Activated CD4-positive, CD25-positive, alpha-beta regulatory T cell treated with anti-CD3 and anti-CD28 coated beads, Interleukin-2, amount 50 U/mL, for 16 hours (primary cell): Measurements from ENCODE around the gene GSDMA.
"Not testable (repeated sequence)": the region's sequence is repeated elsewhere in the genome, so short reads cannot be mapped to it uniquely, and the experiment has no call there.

Source experiments
- DNase-seq: peaks from one replicate; pipeline ENCODE4 v3.0.0-alpha.2; 2020; ENCODE audit warnings: low read depth, low spot score

GSDMA gene

DNA sequence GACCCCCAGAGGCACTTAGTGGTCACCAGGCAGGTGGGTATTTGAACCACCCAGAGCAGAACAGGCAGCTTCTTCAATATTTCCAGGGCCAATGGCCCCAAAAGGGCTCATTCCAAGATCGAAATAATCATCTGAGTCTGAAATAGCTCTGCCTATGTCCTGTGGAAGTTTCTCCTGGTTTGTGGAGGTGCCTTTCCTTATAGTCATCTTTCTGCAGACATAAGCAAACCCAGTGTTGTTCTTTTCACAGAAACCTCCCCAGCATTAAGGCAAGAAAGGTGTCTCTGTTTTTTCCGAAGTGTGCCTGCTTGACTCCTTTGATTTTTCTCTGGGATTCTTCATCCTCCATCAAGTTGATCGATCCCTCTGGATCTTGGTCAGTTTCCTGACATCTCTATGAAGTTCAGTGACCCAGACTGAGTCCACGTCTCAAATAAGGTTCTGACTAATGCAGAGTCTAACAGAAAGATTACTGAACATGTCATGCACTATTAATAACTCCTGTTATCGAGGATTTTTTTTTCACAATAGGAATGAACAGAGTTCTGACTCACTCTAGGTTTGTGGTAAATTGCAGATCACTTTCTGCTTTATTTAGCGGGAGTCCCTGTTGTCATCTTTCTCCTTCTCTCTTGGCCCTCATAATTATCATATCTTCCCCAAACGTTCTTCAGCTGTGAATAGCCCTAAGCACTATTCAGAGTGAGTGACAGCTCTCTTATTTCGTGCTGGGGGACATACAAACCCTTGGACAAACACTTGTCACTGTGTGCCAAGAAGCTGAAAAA, 33.8 kb upstream of the GSDMA start:
- no peak for DNase-seq

DNA sequence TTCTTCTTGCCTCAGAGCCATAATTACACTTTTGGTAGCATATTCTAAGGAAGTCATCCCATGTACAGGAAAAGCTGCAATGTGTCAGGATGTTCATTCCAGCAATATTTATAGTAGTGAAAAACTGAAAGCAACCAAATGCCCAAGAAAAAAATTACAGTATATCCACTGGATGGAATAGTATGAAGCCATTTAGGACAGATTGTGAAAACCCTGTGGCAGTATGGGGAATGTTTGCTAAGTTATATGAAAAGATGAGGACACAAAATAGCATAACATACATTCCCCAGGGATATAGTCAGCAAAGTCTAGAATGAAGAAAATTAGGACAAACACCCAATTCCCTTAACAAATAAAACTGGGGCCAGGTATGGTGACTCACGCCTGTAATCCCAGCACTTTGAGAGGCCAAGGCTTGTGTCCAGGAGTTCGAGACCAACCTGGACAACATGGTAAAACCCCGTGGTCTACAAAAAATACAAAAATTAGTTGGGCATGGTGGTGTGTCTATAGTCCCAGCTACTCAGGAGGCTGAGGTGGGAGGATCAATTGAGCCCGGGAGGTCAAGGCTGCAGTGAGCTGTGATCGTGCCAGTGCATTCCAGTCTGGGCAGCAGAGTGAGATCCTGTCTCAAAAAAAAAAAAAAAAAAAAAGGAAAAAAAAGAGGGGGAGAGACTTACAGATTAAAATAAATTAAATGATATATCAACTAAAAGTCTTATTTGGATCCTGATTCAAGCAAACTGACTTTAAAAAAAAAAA, 33.0 kb upstream of the GSDMA start:
- no peak for DNase-seq

DNA sequence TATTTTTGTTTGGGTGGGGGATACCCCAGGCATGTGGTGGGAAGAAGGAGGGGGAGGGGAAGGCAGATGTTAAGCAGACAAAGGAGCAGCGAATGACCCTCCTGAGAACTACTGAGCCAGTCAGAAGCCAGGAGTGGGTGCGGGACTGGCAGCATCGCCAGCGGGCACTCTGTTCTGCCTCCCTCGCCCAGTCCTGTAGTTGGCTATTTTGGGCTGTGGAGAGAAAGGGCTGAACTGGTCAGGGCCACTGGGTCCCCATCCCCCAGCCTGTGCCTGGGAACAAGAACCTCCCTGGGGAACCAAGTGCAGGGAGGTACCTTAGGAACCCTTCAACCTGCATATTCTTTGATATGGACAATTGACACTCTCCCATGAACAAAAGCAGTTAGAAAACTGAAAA, 28.9 kb upstream of the GSDMA start:
- no peak for DNase-seq

DNA sequence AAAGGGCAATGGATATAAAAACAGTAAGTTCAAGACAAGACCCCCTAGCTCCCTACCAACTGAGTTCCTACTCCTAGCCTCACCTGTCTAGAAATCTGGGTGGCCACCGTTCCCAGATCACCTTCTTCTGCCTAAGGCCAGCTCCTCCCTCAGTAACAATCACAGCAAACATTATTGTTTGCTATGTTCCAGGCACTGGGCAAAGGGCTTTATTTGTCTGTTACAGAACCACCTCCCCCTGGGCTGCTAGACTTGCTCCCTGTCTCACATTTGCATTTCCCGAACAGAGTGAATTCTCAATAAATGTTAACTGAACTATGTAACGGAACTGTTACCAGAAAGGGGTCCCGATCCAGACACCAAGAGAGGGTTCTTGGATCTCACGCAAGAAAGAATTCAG, 28.5 kb upstream of the GSDMA start:
- DNase-seq = no peak

DNA sequence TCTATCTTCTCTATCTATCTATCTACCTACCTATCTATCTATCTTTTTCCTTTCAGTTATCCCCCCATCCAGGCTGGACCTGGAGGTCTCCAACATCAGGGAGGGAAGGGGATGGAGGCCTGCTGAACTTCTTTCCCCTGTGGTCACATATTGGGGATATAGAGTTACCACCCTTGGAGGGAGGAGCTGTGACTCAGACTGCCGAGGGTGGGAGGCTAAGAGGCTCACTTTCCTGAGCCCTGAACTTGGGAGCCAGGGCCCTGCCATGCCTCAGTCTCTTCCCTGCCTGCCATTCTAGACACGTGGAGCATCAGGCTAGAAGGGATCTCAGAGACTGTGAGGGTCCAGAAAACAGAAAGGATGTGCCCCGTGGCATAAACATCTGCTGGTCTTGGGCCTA, 26.9 kb upstream of the GSDMA start:
- no peak for DNase-seq

DNA sequence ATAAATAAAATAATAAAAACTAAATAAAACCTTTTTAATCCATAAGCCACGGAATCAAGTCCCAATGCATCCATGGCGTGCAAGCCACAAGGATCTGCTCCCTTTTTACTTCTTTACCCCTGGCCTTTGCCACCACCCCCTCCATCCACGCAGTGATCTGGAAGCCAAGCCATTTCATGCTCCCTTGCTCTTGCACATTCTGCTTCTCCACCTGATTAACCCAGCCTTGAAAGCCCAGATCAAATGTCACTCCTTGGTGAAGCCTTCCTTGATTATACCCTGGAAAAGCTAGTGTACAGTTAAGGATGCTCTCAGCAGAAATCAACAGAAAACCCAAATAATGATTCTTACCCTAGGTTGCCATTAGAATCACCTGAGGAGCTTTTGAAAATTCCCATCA, 25.4 kb upstream of the GSDMA start:
- no peak for DNase-seq

DNA sequence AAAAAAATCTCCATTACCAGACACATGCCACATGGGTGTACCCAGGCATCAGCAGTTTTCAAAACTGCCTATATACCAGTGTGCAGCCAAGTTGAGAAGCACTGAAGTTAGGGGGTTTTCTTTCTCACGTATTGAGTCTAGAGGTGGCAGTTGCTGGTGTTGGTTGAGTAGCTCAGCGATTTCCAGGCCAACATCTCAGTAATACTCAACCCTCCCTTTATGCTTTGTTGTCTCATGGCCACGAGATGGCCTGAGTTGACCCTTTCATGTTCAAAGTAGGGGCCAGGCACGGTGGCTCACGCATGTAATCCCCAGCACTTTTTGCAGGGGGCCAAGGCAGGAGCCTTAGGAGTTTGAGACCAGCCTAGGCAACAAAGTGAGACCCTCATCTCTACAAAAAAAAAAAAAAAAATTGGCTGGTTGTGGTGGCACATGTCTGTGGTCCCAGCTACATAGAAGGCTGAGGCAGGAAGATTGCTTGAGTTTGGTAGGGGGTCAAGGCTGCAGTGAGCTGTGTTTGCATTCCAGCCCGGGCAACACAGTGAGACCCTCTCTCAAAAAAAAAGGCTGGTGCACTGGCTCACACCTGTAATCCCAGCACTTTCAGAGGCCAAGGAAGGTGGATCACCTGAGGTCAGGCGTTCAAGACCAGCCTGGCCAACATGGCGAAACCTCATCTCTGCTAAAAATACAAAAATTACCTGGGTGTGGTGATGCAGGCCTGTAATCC, 24.5 kb upstream of the GSDMA start:
- no peak for DNase-seq

DNA sequence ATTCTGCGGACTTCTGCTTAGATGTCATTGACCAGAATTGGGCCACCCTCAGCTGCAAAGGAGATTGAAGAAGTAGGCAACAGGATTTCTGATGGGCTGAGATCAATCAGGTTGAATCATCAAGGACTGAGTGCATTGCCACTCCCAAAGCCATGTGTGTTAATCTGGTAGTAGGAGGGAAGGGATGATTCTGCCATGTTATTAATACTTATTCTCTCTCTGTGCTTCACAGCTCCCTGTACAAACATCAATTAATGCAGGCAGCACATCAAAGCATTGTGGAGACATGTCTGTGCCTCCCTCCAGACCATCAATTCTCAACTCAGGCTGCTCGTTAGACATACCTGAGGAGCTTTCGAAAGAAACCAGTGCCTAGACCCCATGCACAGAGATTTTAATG, 23.7 kb upstream of the GSDMA start:
- no peak for DNase-seq

DNA sequence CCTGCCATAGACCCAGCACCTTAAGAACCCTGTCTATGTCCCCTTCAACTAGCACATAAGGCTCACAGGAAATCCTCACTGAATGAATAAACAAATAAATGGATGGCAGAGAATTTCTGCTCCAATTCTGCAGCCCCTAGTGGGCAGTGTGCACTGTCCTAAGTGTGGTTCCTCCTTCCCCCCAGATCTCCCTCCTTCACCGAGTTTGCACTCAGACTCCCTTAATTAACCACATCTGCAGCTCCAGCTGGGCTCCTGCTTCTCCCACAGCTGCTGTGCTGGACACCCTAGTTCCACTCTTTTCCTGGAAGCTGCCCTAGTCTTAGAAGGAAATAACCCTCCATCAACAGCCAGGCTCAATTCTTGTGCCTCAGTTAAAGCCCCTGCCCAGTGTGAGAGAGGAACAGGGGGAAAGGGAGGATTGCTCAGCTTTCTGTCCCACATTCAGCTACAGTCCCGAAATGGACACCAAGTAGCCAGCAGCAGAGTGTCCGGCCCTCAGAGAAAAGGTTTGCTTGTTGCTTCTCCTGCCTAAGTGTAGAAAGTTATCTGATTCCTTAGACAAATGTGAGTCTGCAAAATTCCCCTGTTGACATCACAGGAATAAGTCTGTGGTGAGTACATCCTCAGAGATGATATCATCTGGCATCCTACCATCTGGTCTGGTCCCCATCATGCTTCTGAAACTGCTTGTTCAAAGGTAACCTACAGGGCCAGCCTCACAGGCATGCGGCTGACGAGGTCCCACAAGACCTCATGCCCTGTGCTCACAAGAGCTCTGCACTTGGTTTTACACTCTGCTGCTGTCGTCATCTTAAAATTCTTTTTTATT, 23.0 kb upstream of the GSDMA start:
- DNase-seq = no peak

DNA sequence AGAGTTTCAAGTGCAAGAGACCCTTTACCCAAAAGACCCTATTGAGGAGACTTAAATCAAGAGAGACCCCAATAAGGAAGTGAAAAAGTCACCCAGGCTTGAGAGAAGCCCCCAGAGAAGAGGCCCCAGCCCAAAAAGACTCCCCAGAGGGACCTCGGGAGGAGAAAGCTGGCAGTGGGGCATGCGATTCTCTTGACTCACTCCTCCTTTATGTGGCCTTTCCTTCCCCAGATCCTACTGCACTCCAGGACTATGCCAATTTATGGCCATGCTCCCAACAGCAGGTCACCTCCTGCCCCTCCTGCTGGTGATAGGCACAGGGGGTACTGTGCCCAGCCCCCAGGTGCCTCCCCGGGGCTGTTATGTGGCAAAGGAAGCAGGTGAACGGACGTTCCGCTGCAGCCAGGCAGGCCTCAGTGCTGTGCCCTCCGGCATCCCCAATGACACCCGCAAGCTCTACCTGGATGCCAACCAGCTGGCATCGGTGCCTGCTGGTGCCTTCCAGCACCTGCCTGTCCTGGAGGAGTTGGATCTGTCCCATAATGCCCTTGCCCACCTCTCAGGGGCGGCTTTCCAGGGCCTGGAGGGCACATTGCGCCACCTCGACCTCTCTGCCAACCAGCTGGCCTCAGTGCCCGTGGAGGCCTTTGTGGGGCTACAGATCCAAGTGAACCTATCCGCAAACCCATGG, 19.0 kb upstream of the GSDMA start:
- no peak for DNase-seq

DNA sequence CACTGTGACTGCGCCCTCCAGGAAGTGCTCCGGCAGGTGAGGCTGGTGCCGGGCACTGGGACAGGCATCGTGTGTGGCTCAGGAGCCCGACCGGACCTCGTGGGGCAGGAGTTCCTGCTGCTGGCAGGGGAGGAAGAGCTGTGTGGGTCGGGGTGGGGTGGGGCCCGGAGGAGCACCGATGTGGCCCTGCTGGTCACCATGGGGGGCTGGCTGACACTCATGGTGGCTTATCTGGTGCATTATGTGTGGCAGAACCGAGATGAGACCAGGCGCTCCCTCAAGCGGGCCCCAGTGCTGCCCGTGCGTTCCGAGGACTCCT, 18.5 kb upstream of the GSDMA start:
- DNase-seq = no peak

DNA sequence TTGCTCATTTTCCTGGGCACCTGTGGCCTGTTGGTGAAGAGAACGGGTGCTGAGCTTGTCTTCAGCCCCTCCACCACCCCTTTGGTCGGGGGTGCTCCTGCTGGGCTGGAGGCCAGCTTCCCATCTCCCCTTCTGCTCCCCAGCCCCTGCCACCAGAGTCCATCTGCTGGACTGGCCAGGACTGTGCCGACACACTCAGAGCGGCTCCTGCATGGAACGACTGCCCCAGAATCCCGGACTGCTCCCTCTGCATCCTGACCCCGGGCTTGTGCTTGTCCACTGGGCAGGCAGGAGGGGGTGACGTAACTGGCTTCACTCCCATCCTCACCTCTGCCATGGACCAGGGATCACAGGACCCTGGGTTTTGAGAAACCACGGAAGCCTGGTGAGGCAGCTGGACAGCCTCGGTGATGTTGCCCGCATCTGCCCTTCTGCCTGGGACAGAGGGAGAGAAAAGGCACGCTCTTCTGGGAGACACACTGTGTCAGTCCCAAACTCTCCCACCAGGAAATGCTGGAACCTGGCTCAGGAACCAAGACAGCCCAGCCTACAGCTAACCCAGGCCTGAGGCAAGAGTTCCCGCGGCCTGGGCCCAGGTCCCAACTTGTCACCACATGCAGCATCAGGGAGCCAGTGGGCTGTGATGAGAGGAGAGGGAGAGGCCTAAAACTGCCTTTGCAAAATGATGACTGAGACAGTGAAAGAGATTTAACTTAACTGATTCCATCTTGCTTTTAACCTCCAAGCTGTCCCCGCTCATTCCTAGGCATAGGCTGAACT, 16.1 kb upstream of the GSDMA start:
- DNase-seq = no peak

DNA sequence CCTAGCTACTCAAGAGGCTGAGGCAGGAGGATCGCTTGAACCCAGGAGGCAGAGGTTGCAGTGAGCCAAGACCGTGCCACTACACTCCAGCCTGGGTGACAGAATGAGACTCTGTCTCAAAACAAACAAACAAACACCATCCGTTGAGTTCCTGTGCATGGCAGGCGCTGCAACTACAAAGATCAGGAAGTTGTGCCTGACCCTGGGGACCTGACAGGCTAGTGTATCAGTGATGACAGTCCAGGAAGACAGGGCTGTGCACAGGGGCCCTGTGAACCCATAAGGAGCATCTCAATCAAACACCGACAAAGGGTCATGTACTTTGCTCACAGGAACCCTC, 14.3 kb upstream of the GSDMA start:
- not testable (repeated sequence) for DNase-seq

DNA sequence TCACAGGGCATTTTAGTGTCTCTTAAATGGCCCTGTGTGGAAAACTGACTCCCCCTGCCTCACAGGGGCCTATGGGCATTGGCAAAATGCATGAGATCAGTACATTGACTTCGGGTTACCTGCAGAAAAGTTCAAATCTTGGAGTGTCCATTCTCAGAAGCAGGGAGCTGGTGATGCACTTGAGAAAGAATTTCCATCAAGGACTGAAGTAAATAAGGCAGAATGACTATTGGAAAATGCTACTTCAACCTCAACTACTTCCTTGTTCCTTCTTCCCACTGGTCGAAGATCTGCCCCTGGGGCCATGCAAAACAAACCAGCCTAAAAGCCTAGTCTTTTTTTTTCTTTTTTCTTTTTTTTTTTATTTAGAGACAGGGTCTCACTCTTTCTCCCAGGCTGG, 13.8 kb upstream of the GSDMA start:
- DNase-seq = no peak

DNA sequence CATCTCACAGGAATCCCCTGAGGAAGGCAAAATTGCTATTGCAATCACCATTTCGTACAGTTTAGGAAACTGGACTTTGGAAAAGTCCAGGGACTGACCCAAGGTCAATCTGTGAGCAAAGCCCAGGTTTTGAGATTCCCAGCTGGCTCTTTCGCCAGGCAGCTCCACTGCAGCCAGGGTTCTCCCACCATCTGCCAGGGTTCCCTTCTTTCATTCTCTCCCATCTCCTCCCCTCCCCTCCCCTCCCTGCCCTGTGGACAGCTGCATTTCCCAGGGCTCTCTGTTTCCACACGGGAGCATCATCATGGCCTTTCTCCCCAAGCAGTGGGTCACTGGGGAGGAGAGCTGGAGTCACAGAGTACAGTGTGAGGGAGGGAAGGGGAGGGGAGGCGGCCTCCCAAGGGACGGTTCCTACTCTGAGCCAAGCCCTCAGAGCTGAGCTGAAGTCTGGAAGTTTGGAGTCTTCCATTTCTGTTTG, 11.9 kb upstream of the GSDMA start:
- no peak for DNase-seq

DNA sequence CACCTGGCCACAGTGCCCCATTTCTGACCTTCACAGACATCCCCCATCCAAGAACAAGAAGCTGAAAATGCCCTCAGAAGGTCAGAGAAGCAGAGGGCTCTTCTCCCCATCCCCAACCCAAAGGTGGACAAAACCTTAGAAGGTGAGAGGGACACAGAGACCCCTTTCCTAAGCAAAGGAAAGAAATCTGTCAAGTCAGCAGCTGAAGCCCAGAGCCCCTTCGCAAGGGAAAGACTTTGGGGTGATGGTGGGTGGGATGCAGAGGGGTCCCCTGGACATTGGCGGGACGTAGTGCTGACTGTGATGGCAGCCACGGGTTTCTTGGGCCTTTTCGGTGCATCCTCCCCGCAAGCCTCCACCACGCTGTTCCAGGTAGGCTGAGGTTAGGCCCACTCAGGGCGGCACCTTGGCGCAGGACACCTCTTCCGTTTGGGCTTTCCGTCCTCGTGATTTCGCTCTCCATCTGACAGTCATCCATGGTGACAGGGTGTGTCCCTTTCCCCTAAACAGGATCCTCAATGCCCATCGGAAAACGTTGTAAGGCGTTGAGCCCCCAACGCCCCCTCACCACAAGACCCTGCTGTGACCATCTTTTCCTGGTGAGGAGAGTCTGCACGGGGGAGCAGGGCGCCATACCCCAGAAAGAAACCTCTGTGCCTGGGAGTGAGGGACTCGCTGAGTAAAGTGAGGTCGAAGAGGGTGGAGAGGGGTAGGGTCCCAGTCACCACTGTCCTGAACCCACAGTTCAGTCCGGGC, 10.7 kb upstream of the GSDMA start:
- no peak for DNase-seq

DNA sequence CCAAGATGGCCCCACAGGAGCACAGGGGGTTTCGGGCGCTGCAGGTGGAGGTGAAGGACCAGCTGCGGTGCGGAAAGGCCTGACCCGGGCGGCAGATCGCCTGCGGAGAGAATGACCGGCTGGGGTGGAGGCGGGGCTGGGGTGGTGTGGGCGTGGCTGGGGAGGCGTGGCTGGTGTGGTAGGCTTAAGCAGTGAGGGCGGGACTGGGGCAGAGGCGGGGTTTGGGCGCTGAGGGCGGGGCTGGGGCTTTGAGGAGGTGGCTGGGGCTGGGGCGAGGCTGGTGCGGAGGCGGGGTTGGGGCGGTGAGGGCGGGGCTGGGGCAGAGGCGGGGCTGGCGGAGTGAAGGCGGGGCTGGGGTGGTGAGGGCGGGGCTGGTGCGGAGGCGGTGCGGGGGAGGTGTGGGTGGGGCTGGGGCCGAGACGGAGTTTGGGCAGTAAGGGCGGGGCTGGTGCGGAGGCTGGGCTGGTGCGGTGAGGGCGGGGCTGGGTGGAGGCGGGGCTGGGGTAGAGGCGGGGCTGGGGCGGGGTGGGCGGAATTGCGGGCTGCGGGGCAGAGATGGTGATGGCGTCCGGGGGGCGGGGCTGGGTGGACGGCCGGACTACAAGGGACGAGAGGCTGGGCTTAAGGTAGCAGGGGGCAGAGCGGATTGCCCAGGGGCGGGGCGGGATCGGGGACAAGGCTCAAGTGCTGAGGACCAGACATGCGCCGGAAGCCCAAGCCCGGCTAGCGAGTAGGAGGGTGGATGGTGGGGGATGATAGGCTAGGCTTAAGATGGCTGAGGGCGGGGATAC, 9.9 kb upstream of the GSDMA start:
- DNase-seq = peak; percentile 82

DNA sequence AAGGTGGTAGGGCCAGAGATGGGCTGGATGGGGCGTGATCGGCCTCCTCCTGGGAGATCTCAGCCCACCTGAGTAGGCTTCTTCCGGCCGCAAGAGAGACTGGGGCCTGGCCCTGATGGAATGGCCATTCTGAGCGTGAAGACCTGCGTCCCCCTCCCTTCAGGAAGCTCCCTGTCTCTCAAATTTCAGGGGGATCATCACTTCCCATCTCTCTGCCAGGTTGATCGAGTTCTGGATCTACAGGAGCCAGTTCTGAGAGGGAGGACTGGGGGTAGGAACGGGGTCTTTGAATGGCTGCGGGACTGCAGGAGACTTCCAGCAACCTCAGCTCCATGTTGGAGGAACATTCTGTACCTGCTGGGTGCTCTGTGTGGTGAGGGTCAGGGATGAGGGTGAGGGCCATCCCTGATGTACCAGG, 9.3 kb upstream of the GSDMA start:
- no peak for DNase-seq

DNA sequence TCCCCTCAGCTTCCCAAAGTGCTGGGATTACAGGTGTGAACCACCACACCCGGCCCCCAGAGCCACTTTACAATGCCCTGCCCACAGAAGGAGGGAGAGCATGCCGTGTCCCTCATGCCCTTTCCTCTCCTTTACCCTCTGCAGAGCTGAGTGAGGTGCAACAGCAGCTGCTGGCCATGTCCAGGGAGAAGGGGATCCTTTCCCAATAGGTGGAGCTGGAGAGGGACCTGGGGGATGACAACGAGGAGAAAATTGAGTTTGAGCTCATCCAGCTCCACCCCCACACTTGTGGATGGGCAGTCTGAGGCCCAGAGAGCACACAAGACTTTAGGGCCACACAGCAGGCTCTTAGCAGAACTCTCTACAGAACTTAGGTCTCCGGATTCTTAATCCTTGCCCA, 7.9 kb upstream of the GSDMA start:
- DNase-seq = no peak
